ENCODE data around the gene ST3GAL4.

The ST3GAL4 gene

DNA sequence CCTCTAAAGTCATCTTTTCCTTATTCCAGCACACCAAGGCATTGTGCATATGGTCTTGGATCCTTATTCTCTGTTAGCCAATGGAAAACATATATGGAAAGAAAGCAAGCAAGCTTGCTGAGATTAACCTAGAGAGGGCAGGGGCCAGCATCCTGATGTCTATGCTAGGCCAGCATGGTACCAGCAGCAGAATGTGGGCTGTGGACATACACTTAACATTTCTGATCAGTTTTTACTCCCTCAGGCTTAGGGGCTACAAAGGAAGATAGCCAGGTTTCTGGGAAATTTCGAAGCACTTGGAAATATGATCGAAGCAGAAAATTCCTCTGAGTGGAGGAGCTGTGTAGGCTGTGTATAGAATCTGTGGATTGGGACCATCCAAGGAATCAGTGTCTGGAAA lies 67.0 kb downstream of the ST3GAL4 start:
- no peak overlapping the region for H3K4me3 ChIP-seq (ENCODE audit: low read depth, low read length)
- no peak for DNase-seq (ENCODE audit: low read depth)
- TF ChIP-seq, protein P1, sequence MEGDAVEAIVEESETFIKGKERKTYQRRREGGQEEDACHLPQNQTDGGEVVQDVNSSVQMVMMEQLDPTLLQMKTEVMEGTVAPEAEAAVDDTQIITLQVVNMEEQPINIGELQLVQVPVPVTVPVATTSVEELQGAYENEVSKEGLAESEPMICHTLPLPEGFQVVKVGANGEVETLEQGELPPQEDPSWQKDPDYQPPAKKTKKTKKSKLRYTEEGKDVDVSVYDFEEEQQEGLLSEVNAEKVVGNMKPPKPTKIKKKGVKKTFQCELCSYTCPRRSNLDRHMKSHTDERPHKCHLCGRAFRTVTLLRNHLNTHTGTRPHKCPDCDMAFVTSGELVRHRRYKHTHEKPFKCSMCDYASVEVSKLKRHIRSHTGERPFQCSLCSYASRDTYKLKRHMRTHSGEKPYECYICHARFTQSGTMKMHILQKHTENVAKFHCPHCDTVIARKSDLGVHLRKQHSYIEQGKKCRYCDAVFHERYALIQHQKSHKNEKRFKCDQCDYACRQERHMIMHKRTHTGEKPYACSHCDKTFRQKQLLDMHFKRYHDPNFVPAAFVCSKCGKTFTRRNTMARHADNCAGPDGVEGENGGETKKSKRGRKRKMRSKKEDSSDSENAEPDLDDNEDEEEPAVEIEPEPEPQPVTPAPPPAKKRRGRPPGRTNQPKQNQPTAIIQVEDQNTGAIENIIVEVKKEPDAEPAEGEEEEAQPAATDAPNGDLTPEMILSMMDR (IDR thresholded peaks at IDR 0.05; ENCODE audit: control insufficient read depth, extremely low read depth, insufficient read depth) = no peak

DNA sequence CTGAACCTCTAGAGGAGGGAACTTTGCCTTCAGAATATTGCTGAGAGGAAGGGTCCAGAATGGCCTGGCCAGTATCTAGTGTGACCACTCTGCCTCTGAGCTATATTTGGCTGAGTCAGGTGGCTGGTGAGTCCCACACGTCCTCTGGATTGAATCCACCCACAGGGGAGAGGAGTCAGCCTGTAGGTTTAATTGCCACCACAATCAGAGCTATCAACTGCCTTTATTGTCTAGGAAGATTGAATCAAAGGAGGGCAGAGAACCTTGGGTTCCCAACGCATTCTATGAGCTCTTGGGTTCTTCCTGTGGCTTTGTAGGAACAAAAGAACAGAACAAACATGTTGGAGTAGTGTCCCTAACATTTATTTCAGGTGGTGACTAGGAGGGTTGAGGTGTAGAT lies 67.7 kb downstream of the ST3GAL4 start:
- no peak for DNase-seq (ENCODE audit: low read depth)
- H3K4me3 ChIP-seq (ENCODE audit: low read depth, low read length) = no peak overlapping the region
- TF ChIP-seq, protein P1 (IDR thresholded peaks at IDR 0.05; ENCODE audit: control insufficient read depth, extremely low read depth, insufficient read depth) = no peak

- TF ChIP-seq, protein P1 (IDR thresholded peaks at IDR 0.05; ENCODE audit: control insufficient read depth, extremely low read depth, insufficient read depth) = no peak
- no peak for DNase-seq (ENCODE audit: low read depth)
- no peak overlapping the region for H3K4me3 ChIP-seq (ENCODE audit: low read depth, low read length)
Measured at GRCh38 chr11:126423743-126424142, 68.3 kb downstream of the ST3GAL4 start.

- DNase-seq (ENCODE audit: low read depth) = no peak
- H3K4me3 ChIP-seq (ENCODE audit: low read depth, low read length) = no peak overlapping the region
- TF ChIP-seq, protein P1 (IDR thresholded peaks at IDR 0.05; ENCODE audit: control insufficient read depth, extremely low read depth, insufficient read depth) = no peak
Measured at GRCh38 chr11:126424471-126425039, 69.1 kb downstream of the ST3GAL4 start.

DNA sequence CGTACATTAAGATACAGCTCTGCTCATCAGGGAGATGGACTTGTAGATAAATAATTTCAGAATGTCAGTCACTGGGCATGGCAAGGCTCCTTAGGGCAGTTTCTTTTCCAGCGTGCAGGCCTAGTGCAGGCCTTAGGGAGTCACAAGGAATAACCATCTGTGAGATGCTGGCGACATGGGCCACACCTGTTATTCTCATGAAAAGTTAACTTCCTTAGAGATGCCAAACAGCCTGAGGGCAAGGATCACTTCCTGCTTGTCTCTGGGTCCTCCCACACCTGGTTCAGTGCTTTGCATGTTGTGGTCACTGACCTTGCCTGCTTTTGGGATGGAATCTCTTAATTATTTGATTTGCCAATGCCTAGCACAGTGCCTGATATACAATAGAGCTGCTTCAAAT lies 70.6 kb downstream of the ST3GAL4 start:
- TF ChIP-seq, protein P1 (IDR thresholded peaks at IDR 0.05; ENCODE audit: control insufficient read depth, extremely low read depth, insufficient read depth) = no peak
- DNase-seq (ENCODE audit: low read depth) = no peak

DNA sequence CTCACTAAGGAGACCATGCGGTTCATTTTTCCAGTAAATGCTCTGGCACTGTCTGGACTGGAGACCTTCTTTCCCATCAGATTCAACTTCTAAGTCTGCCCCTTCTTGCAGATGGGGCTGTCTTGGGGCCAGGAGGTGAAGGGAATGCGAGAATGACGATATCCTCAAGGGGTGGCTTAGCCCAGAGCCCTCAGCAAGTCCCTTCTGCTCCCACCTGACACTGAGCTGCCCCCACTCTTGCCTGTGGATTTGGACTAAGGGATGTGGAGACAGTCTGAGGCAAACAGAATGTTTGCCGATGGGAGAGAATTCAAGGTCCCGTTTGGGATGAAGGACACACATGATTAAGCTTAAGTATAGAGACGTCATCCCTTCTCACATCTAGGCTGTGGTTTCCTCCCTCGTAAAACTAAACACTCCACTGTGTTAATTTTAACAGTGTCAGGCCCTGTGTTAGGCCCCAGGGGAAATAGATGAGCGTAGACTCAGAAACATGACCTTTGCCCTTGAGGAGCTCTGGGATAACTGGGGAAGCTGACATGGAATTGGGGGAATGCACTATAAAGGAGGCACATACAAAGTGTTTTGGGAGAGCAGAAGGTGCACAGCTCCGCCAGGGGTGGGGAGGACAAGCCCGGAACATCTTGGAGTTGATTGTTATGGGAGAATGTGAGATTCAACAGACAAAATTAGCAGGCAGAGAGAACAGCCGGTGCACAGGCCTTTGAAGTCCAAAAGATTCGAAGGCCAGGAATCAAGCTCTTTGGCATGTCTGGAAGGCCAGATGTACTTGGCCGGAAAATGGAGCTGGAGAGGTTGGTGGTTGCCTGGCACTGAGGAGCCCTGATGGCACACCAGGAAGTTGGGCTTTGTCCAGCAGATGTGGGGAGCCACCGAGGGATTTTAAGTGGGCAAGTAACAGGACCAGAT lies 71.6 kb downstream of the ST3GAL4 start:
- TF ChIP-seq, protein P1 (IDR thresholded peaks at IDR 0.05; ENCODE audit: control insufficient read depth, extremely low read depth, insufficient read depth) = no peak
- no peak overlapping the region for H3K4me3 ChIP-seq (ENCODE audit: low read depth, low read length)
- DNase-seq (ENCODE audit: low read depth) = no peak

More for the DNA sequence above, 70.6 kb downstream of the ST3GAL4 start:
- no peak overlapping the region for H3K4me3 ChIP-seq (ENCODE audit: low read depth, low read length)
